Ectodermal cell (in vitro differentiated cells): ENCODE results near the gene MAML3.
A peak's percentile ranks its signal among the peaks of the same experiment; 100 is the strongest.
"Not testable (repeated sequence)": the region's sequence is repeated elsewhere in the genome, so short reads cannot be mapped to it uniquely, and the experiment has no call there.

Experiments
- H3K27ac ChIP-seq: 2 replicates; pipeline ENCODE4 v1.7.0; 2013; ENCODE audit warnings: mild to moderate bottlenecking, low read depth, low read length; ENCODE audit not compliant: insufficient read depth, poor library complexity, severe bottlenecking
- H3K27me3 ChIP-seq: 2 replicates; pipeline ENCODE4 v1.7.0; 2013; ENCODE audit warnings: mild to moderate bottlenecking, low read length; ENCODE audit not compliant: insufficient read depth, control insufficient read depth, poor library complexity, severe bottlenecking
- H3K36me3 ChIP-seq: one replicate; pipeline ENCODE4 v1.7.0; 2013; ENCODE audit warnings: low read length; ENCODE audit not compliant: control insufficient read depth, insufficient read depth
- H3K4me1 ChIP-seq: one replicate; pipeline ENCODE4 v1.7.0; 2013; ENCODE audit warnings: low read length; ENCODE audit not compliant: control insufficient read depth, insufficient read depth
- H3K4me3 ChIP-seq: 2 replicates; pipeline ENCODE4 v1.7.0; 2013; ENCODE audit warnings: low read depth, low read length, control low read depth; ENCODE audit not compliant: insufficient read depth
- H3K9me3 ChIP-seq: 2 replicates; pipeline ENCODE4 v1.7.0; 2013; ENCODE audit warnings: mild to moderate bottlenecking, low read length, moderate library complexity; ENCODE audit not compliant: control insufficient read depth
- WGBS, 2 experiments: methylation state at CpG; one replicate each; pipeline ENCODE4 v1.1.7; 2013; ENCODE audit warnings: missing lambda C conversion rate in 2 of 2; 5-methylcytosine and 5-hydroxymethylcytosine counted together

Gene MAML3

DNA sequence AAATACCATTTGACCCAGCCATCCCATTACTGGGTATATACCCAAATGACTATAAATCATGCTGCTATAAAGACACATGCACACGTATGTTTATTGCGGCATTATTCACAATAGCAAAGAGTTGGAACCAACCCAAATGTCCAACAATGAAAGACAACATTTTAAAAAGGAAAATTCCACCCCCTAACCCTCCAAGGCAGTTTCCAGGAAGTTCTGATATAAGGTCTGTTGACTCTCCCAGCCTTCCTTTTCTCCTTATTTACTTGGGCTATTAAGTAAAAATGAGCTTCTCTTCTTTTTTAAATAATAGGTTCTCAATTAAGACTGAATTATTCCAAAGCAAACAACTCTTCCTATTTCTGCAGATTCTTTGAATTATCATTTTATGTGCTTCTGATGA, 209.1 kb downstream of the MAML3 start:
- H3K36me3 ChIP-seq, H3K4me1 ChIP-seq: not testable (repeated sequence)
- 87 to 90% methylated on average over 2 of the region's 2 CpGs for WGBS, 2 experiments

DNA sequence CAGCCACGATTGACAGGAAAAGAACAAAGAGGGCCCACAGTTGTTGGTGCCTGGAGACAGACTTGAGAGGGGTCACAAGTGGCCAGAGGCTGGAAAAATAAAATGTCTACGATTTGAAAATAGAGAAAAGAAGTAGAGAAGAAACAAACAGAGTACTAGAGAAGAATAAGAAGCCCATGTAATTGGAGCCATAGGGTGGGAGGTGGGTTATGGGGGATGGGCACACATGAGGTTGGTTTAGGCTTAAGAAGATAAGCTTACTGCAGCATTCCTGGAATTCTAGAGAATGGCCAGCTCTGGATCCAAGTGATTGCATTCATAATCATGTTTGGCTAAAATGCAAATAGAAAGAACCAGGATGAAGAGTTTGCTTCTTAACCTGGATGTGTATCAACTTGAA, 210.7 kb downstream of the MAML3 start:
- no peaks in the 10 kb centered on the region for H3K27me3 ChIP-seq
- 45 to 50% methylated on average over 2 of the region's 2 CpGs for WGBS, 2 experiments
- no peaks in the 10 kb centered on the region for H3K36me3 ChIP-seq
- no peaks in the 10 kb centered on the region for H3K9me3 ChIP-seq
- peak overlapping the region; percentile 55 for H3K27ac ChIP-seq
- peaks cover 9% of the 10 kb centered on the region for H3K4me1 ChIP-seq
- no peak overlapping the region for H3K4me3 ChIP-seq

More for the DNA sequence above, 209.1 kb downstream of the MAML3 start:
- H3K9me3 ChIP-seq, H3K27ac ChIP-seq, H3K27me3 ChIP-seq, H3K4me3 ChIP-seq: not testable (repeated sequence)

DNA sequence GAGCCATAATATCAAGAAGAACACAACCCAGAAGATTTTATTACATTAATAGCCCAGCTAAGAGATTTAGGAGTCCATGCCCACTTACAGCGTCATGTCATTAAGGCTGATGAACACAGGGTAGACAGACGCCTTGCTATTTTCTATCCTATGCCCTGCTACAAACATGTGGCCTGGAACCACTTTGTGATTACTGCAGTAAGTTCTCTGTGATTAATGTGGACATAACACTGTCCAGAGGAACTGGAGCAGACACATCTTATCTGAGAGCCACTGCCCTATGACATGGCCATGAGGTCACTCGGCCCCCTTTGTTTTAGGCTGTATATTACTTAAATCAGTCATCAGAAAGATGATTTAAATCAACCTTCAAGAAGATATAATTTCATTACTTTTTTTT, 211.7 kb downstream of the MAML3 start:
- Histone ChIP-seq H3K9me3 (no peaks in the 10 kb centered on the region), H3K27ac (no peak overlapping the region), H3K4me3 (no peak overlapping the region), H3K4me1 (peaks cover 9% of the 10 kb centered on the region), H3K27me3 (no peaks in the 10 kb centered on the region), H3K36me3 (no peaks in the 10 kb centered on the region)
- WGBS, 2 experiments: 97 to 98% methylated on average over 3 of the region's 3 CpGs

DNA sequence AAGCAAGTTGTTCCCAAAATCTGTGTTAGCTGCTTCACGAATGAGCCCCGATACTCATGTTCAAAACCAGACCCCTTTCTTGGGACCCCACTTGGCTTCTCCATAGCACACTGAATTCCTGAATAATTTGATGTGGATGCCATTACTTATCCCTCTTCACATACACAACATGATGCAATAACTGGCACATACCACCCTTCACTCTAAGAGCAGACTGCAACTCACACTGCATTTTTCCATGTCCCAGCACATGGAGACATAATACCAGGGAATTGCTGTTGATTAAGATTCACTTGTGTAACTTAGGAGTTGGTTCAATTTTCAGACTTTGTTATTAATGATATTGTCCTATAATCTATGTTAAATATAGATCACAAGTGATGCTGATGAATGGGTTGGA, 213.4 kb downstream of the MAML3 start:
- no peaks in the 10 kb centered on the region for H3K9me3 ChIP-seq
- H3K36me3 ChIP-seq: no peaks in the 10 kb centered on the region
- peaks cover 9% of the 10 kb centered on the region for H3K4me1 ChIP-seq
- no peaks in the 10 kb centered on the region for H3K27me3 ChIP-seq
- 94% methylated on average over 2 of the region's 2 CpGs for WGBS, 2 experiments
- no peak overlapping the region for H3K27ac ChIP-seq
- H3K4me3 ChIP-seq: no peak overlapping the region

DNA sequence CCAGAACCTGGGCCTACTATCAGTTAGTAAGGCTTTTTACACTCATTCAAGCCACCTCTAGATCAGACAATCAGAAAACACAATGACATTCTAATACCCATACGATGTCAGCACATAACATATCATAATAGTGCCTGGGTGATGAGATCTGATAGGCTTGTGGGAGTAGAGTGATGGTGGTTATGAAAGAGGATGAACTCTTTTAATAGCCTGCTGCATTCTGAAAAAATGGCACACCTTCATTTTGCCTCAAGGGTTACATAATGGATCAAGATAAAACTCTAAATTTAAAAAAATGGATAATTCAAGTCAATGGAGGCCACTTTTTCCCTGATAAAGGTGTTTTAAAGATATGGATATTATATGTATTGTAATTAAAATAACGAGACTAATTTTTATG, 215.6 kb downstream of the MAML3 start:
- Histone ChIP-seq H3K4me3 (no peak overlapping the region), H3K4me1 (peaks cover 12% of the 10 kb centered on the region), H3K27me3 (no peaks in the 10 kb centered on the region), H3K9me3 (no peaks in the 10 kb centered on the region), H3K27ac (no peak overlapping the region), H3K36me3 (no peaks in the 10 kb centered on the region)
- 88 to 100% methylated on average over 1 of the region's 2 CpGs for WGBS, 2 experiments

DNA sequence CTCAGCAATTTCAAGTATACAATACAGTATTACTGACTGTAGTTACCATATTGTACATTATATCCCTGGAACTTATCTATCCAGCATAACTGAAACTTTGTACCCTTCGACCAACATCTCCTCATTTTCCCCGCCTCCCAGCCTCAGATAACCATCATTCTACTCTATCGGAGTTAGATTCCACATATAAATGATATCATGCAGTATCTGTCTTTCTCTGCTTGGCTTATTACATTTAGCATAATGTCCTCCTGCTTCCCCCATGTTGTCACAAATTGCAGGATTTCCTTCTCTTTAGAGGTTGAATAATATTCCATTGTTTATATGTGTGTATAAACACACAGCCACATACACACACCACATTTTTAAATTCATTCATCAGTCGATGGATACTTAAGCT, 218.1 kb downstream of the MAML3 start:
- H3K27ac ChIP-seq: no peak overlapping the region
- H3K9me3 ChIP-seq: no peaks in the 10 kb centered on the region
- H3K4me1 ChIP-seq: peaks cover 6% of the 10 kb centered on the region
- no peaks in the 10 kb centered on the region for H3K27me3 ChIP-seq
- no peaks in the 10 kb centered on the region for H3K36me3 ChIP-seq
- H3K4me3 ChIP-seq: no peak overlapping the region
- WGBS, 2 experiments: 96 to 98% methylated on average over 4 of the region's 4 CpGs

DNA sequence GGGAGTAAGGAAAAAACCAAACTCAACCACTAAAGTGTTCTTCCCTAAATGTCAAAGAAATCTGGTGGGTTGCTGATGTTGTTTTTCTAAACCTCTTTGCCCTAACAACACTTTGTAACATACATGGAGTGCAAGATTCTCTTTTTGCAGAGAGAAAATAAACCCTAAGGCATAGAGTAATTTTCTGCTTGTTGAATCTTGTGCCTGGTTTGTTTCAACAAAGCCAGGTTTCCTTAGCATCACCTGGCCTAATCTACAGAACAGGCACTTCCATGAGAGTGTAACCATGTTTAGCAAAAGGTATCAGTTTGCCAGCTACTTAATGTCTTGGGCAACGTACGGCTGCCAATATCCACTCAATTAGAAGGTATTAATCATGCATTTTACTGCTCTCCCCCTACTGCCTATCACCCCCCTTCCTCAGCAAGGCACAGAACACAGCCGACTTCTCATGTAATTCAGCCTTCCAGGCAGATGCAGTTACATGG, 219.2 kb downstream of the MAML3 start:
- H3K36me3 ChIP-seq: no peaks in the 10 kb centered on the region
- no peak overlapping the region for H3K4me3 ChIP-seq
- no peak overlapping the region for H3K27ac ChIP-seq
- peaks cover 6% of the 10 kb centered on the region for H3K4me1 ChIP-seq
- WGBS, 2 experiments: 85 to 93% methylated on average over 3 of the region's 3 CpGs
- no peaks in the 10 kb centered on the region for H3K9me3 ChIP-seq
- H3K27me3 ChIP-seq: no peaks in the 10 kb centered on the region

DNA sequence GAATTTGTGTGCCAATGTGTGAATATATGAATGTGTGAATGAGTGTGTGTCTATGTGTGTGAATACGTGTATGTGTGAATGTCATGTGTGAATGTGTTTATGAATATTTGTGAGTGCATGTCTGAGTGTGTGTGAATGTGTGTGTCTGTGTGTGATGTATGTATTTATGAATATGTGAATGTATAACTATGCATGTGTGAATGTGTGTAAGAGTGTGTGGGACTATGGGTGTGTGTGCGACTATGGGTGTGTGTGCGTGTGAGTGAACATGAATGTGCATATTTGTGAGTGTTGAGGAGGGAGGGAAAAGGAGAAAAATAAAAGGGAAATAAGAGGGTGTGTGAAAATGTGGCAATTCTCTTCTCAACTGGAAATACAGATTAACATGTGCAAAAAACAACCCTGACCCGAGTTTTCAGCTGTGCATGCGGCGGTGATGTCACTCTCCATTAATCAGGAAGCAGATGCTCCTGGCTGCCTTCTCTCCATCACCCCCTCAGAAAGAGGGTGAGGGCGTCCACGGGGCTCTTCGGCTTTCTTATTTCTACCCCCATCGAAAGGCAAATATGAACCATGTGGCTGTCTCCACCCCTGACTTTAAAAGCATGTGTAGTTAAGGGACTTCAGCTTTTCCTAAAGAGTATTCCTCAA, 219.8 kb downstream of the MAML3 start:
- 88 to 91% methylated on average over 10 of the region's 10 CpGs for WGBS, 2 experiments
- Histone ChIP-seq H3K4me3 (no peak overlapping the region), H3K4me1 (peaks cover 6% of the 10 kb centered on the region), H3K36me3 (no peaks in the 10 kb centered on the region), H3K9me3 (no peaks in the 10 kb centered on the region), H3K27me3 (no peaks in the 10 kb centered on the region), H3K27ac (no peak overlapping the region)

DNA sequence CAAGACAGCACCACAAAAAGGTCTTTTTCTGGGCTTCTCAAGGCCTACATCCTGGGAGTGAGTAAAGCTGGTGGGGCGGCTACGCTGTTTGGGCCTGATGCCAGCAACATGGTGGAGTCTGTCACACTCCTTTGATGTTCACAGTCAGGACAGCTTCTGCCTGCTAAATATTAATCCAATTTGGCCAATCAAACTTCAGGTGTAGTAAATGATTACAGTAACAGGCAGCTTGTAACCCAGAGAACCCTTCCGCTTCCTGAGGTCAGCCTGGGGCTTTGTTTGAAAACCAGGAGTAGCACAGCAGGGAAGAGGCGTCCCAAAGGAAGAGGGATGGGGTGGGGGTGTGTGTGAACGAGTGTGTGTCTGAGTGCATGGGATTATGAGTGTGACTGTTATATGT, 220.4 kb downstream of the MAML3 start:
- Histone ChIP-seq H3K9me3 (no peaks in the 10 kb centered on the region), H3K4me3 (no peak overlapping the region), H3K27me3 (no peaks in the 10 kb centered on the region), H3K36me3 (no peaks in the 10 kb centered on the region), H3K27ac (no peak overlapping the region), H3K4me1 (peaks cover 6% of the 10 kb centered on the region)
- 75 to 77% methylated on average over 5 of the region's 5 CpGs for WGBS, 2 experiments

DNA sequence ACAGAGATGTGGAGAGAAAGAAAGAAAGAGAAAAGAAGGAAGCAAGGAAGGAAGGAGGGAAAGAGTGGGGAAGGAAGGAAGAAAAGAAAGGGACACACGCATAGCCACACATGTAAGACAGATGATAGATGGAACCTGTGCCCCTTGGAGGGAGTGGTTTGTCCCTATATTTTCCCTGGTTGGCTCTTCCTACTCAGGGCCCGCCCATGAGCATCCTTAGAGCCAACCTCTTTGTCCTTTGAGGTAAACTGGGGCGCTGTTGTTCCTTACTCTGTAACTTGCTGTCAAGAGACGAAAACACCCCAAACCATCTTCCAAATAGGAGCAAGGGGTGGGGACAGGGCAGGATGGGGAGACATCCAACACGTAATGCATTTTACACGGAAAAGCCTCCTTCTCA, 220.9 kb downstream of the MAML3 start:
- peaks cover 6% of the 10 kb centered on the region for H3K4me1 ChIP-seq
- no peaks in the 10 kb centered on the region for H3K9me3 ChIP-seq
- H3K27ac ChIP-seq: no peak overlapping the region
- H3K4me3 ChIP-seq: no peak overlapping the region
- WGBS, 2 experiments: 91 to 92% methylated on average over 6 of the region's 6 CpGs
- no peaks in the 10 kb centered on the region for H3K27me3 ChIP-seq
- no peaks in the 10 kb centered on the region for H3K36me3 ChIP-seq

DNA sequence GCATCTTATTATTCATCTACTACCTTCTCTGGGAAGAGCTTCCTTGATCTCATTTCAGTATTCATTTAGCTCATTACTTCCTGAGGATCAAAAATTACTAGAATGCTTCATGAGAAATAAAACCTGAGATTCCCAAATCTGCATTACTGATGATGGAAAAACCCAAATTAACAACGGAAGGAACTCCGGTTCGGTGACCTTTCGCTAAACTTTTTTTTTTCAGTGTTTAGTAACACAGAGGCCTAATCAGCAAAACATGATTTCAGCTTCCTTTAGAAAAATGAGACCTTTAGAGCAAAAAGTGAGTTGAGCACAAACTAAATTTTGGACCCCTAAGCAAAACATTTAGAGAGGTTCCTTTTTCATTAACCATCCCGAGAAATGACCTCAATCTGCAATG, 229.2 kb downstream of the MAML3 start:
- no peak overlapping the region for H3K4me3 ChIP-seq
- H3K27ac ChIP-seq: no peak overlapping the region
- WGBS, 2 experiments: 93 to 95% methylated on average over 5 of the region's 5 CpGs
- no peaks in the 10 kb centered on the region for H3K36me3 ChIP-seq
- no peaks in the 10 kb centered on the region for H3K27me3 ChIP-seq
- peaks cover 21% of the 10 kb centered on the region for H3K4me1 ChIP-seq
- no peaks in the 10 kb centered on the region for H3K9me3 ChIP-seq
